Chondrocyte (in vitro differentiated cells): ENCODE results near the gene STXBP2. TPM values are rescaled to one million over a fixed set of nuclear protein-coding genes. Genes with fewer than 3 reads are reported as not detected.

Experiments
- DNase-seq: peaks from one replicate; pipeline ENCODE4 v3.0.0; 2021; ENCODE audit warnings: mixed read lengths, low spot score
- H3K27ac Mint-ChIP-seq: one replicate; pipeline ENCODE4 v1.8.0; 2021; ENCODE audit warnings: mild to moderate bottlenecking, moderate library complexity, mixed read lengths; ENCODE audit not compliant: unreplicated experiment
- H3K27me3 Mint-ChIP-seq: 2 replicates; pipeline ENCODE4 v1.8.0; 2021; ENCODE audit warnings: low read depth, mixed read lengths
- H3K36me3 Mint-ChIP-seq: 2 replicates; pipeline ENCODE4 v1.8.0; 2021; ENCODE audit warnings: low read depth, mixed read lengths
- H3K4me1 Mint-ChIP-seq: 2 replicates; pipeline ENCODE4 v1.8.0; 2021; ENCODE audit warnings: low read depth, mild to moderate bottlenecking, mixed read lengths
- H3K4me3 Mint-ChIP-seq: one replicate; pipeline ENCODE4 v1.8.0; 2021; ENCODE audit warnings: mild to moderate bottlenecking, moderate library complexity, mixed read lengths; ENCODE audit not compliant: unreplicated experiment
- H3K9me3 Mint-ChIP-seq: 2 replicates; pipeline ENCODE4 v1.8.0; 2021; ENCODE audit warnings: low read depth, mixed read lengths
- CTCF ChIP-seq: fragments of 200-600 bp; sonication (generic); IDR thresholded peaks from 2 replicates; pipeline ENCODE4 v1.5.0; 2021; ENCODE audit warnings: antibody characterized with exemption, mild to moderate bottlenecking, moderate library complexity
- total RNA-seq: library from RNA; stranded (reverse); gene quantifications from 3 replicates; pipeline ENCODE4 v1.2.1, GENCODE V29; 2021

Gene STXBP2
- total RNA-seq, 1 donor from 2014 or later: 10.2 TPM

GRCh38 chr19:7597689-7598088 is 39.2 kb upstream of the STXBP2 start:
- H3K27me3 Mint-ChIP-seq: peaks cover 38% of the 10 kb centered on the region
- H3K4me3 Mint-ChIP-seq: no peak overlapping the region
- DNase-seq: no peak
- no peak overlapping the region for H3K27ac Mint-ChIP-seq
- no peaks in the 10 kb centered on the region for H3K9me3 Mint-ChIP-seq
- peaks cover 4% of the 10 kb centered on the region for H3K4me1 Mint-ChIP-seq
- no peaks in the 10 kb centered on the region for H3K36me3 Mint-ChIP-seq
- TF ChIP-seq CTCF: no peak

GRCh38 chr19:7598180-7598579 is 38.7 kb upstream of the STXBP2 start:
- no peak for TF ChIP-seq CTCF
- H3K27ac Mint-ChIP-seq: no peak overlapping the region

GRCh38 chr19:7600721-7601120 is 36.2 kb upstream of the STXBP2 start:
- Mint-ChIP-seq H3K4me1 (no peaks in the 10 kb centered on the region), H3K27ac (no peak overlapping the region), H3K36me3 (no peaks in the 10 kb centered on the region), H3K4me3 (no peak overlapping the region), H3K27me3 (peaks cover 27% of the 10 kb centered on the region), H3K9me3 (no peaks in the 10 kb centered on the region)
- DNase-seq: no peak
- no peak for TF ChIP-seq CTCF

More at GRCh38 chr19:7598180-7598579, 38.7 kb upstream of the STXBP2 start:
- Mint-ChIP-seq H3K9me3 (no peaks in the 10 kb centered on the region), H3K4me1 (peaks cover 4% of the 10 kb centered on the region), H3K4me3 (no peak overlapping the region), H3K36me3 (no peaks in the 10 kb centered on the region), H3K27me3 (peaks cover 37% of the 10 kb centered on the region)
- no peak for DNase-seq

- Mint-ChIP-seq H3K36me3 (no peaks in the 10 kb centered on the region), H3K4me1 (no peaks in the 10 kb centered on the region), H3K27ac (no peak overlapping the region), H3K27me3 (peaks cover 25% of the 10 kb centered on the region), H3K9me3 (no peaks in the 10 kb centered on the region), H3K4me3 (no peak overlapping the region)
- no peak for DNase-seq
- TF ChIP-seq CTCF: no peak
Measured at GRCh38 chr19:7602240-7602934, 34.5 kb upstream of the STXBP2 start.

- no peak for TF ChIP-seq CTCF
Measured at GRCh38 chr19:7602935-7603497, 33.9 kb upstream of the STXBP2 start.

More at GRCh38 chr19:7602935-7603497, 33.9 kb upstream of the STXBP2 start:
- Mint-ChIP-seq H3K4me3 (no peak overlapping the region), H3K9me3 (no peaks in the 10 kb centered on the region), H3K36me3 (no peaks in the 10 kb centered on the region), H3K27me3 (peaks cover 18% of the 10 kb centered on the region), H3K27ac (no peak overlapping the region), H3K4me1 (no peaks in the 10 kb centered on the region)
- no peak for DNase-seq
